ENCODE data around the gene LPCAT3.
A peak's percentile ranks its signal among the peaks of the same experiment; 100 is the strongest.

Gene LPCAT3

GRCh38 chr12:6961278-6961694 lies 57.0 kb downstream of the LPCAT3 start:
- TF ChIP-seq TEAD4 (IDR thresholded peaks at IDR 0.05) (no peak), EGR1 (IDR thresholded peaks at IDR 0.05) (peak; percentile 33; the same call in 1 of the 2 replicates), ZBTB7A (IDR thresholded peaks at IDR 0.05; ENCODE audit: low read depth) (no peak), USF1 (IDR thresholded peaks at IDR 0.05) (no peak), EP300 (IDR thresholded peaks at IDR 0.05; ENCODE audit: borderline replicate concordance) (0 out of 2 replicates have a peak, but pooled peaks have one; percentile 4), REST (IDR thresholded peaks at IDR 0.05; ENCODE audit: low read depth) (no peak), TAF1 (IDR thresholded peaks at IDR 0.05; ENCODE audit: low read depth) (no peak), YY1 (IDR thresholded peaks at IDR 0.05; ENCODE audit: low read depth) (no peak), CEBPB (IDR thresholded peaks at IDR 0.05) (no peak), FOXM1 (IDR thresholded peaks at IDR 0.05; ENCODE audit: borderline replicate concordance, low read depth) (no peak), NFIC (IDR thresholded peaks at IDR 0.05) (no peak), TCF12 (IDR thresholded peaks at IDR 0.05; ENCODE audit: low read depth) (no peak), MAX (IDR thresholded peaks at IDR 0.05) (no peak), CREB1 (IDR thresholded peaks at IDR 0.05; ENCODE audit: low read depth) (no peak), RAD21 (IDR thresholded peaks at IDR 0.05; ENCODE audit: low read depth) (no peak)

GRCh38 chr12:6960593-6961277 lies 57.5 kb downstream of the LPCAT3 start:
- TF ChIP-seq TCF12 (IDR thresholded peaks at IDR 0.05; ENCODE audit: low read depth) (no peak), USF1 (IDR thresholded peaks at IDR 0.05) (no peak), RAD21 (IDR thresholded peaks at IDR 0.05; ENCODE audit: low read depth) (0 out of 2 replicates have a peak, but pooled peaks have one; percentile 26)

GRCh38 chr12:6959805-6960592 lies 58.3 kb downstream of the LPCAT3 start:
- no peak for TF ChIP-seq USF1 (IDR thresholded peaks at IDR 0.05)
- TF ChIP-seq EGR1 (IDR thresholded peaks at IDR 0.05), result no peak
- TF ChIP-seq CREB1 (IDR thresholded peaks at IDR 0.05; ENCODE audit: low read depth), result no peak
- TF ChIP-seq MAX (IDR thresholded peaks at IDR 0.05), result no peak
- TF ChIP-seq YY1 (IDR thresholded peaks at IDR 0.05; ENCODE audit: low read depth), result no peak
- TF ChIP-seq ZBTB7A (IDR thresholded peaks at IDR 0.05; ENCODE audit: low read depth), result no peak
- TF ChIP-seq NFIC (IDR thresholded peaks at IDR 0.05), result no peak
- no peak for TF ChIP-seq TEAD4 (IDR thresholded peaks at IDR 0.05)
- TF ChIP-seq CEBPB (IDR thresholded peaks at IDR 0.05), result no peak
- TF ChIP-seq TCF12 (IDR thresholded peaks at IDR 0.05; ENCODE audit: low read depth), result no peak
- no peak for TF ChIP-seq REST (IDR thresholded peaks at IDR 0.05; ENCODE audit: low read depth)
- no peak for TF ChIP-seq FOXM1 (IDR thresholded peaks at IDR 0.05; ENCODE audit: borderline replicate concordance, low read depth)
- no peak for TF ChIP-seq TAF1 (IDR thresholded peaks at IDR 0.05; ENCODE audit: low read depth)
- no peak for TF ChIP-seq RAD21 (IDR thresholded peaks at IDR 0.05; ENCODE audit: low read depth)
- TF ChIP-seq EP300 (IDR thresholded peaks at IDR 0.05; ENCODE audit: borderline replicate concordance), result no peak

- no peak for TF ChIP-seq CEBPB (IDR thresholded peaks at IDR 0.05)
Measured at GRCh38 chr12:6959058-6959804, 59.0 kb downstream of the LPCAT3 start.

GRCh38 chr12:6958609-6959057 lies 59.6 kb downstream of the LPCAT3 start:
- TF ChIP-seq EGR1 (IDR thresholded peaks at IDR 0.05) (no peak), ZBTB7A (IDR thresholded peaks at IDR 0.05; ENCODE audit: low read depth) (no peak), CREB1 (IDR thresholded peaks at IDR 0.05; ENCODE audit: low read depth) (no peak), RAD21 (IDR thresholded peaks at IDR 0.05; ENCODE audit: low read depth) (no peak)

Data from Ishikawa (cell line).